ENCODE measurements around the gene AP4M1.
A peak's percentile ranks its signal among the peaks of the same experiment; 100 is the strongest.
"Not testable (repeated sequence)": the region's sequence is repeated elsewhere in the genome, so short reads cannot be mapped to it uniquely, and the experiment has no call there.

Gene AP4M1

GRCh38 chr7:100107890-100108289 lies 6.4 kb downstream of the AP4M1 start:
- DNase-seq (ENCODE audit: low read depth): no peak

GRCh38 chr7:100109521-100110163 lies 8.2 kb downstream of the AP4M1 start:
- no peak for DNase-seq (ENCODE audit: low read depth)

- DNase-seq (ENCODE audit: low read depth): no peak
Observed at GRCh38 chr7:100111156-100111555, 9.7 kb downstream of the AP4M1 start.

- no peak for DNase-seq (ENCODE audit: low read depth)
Observed at GRCh38 chr7:100111914-100112313, 10.5 kb downstream of the AP4M1 start.

- no peak for DNase-seq (ENCODE audit: low read depth)
Observed at GRCh38 chr7:100115026-100115425, 13.6 kb downstream of the AP4M1 start.

- no peak for DNase-seq (ENCODE audit: low read depth)
Observed at GRCh38 chr7:100118388-100119071, 17.1 kb downstream of the AP4M1 start.

GRCh38 chr7:100119072-100119969 lies 17.9 kb downstream of the AP4M1 start, which contains the start of the genes CNPY4 and TAF6:
CNPY4 (plus strand) TSS chr7:100119634; CDS start chr7:100119745, 111 bp downstream.
TAF6 (minus strand) TSS chr7:100119358; CDS start chr7:100114209, 5,149 bp downstream.
- DNase-seq (ENCODE audit: low read depth): peak; percentile 95

- DNase-seq (ENCODE audit: low read depth): peak; percentile 73
Observed at GRCh38 chr7:100119970-100120732, 18.7 kb downstream of the AP4M1 start.

- no peak for DNase-seq (ENCODE audit: low read depth)
Observed at GRCh38 chr7:100120733-100121036, 19.2 kb downstream of the AP4M1 start.

- no peak for DNase-seq (ENCODE audit: low read depth)
Observed at GRCh38 chr7:100122067-100122466, 20.6 kb downstream of the AP4M1 start.

GRCh38 chr7:100122568-100122967 lies 21.1 kb downstream of the AP4M1 start:
- no peak for DNase-seq (ENCODE audit: low read depth)

- DNase-seq (ENCODE audit: low read depth): no peak
Observed at GRCh38 chr7:100124301-100125230, 23.1 kb downstream of the AP4M1 start.

GRCh38 chr7:100126239-100126930 lies 24.9 kb downstream of the AP4M1 start:
- no peak for DNase-seq (ENCODE audit: low read depth)

GRCh38 chr7:100126931-100127865 lies 25.8 kb downstream of the AP4M1 start, which contains the start of gene MBLAC1:
MBLAC1 (plus strand) TSS chr7:100126967; CDS start chr7:100127396, 429 bp downstream.
- peak; percentile 92 for DNase-seq (ENCODE audit: low read depth)

GRCh38 chr7:100127866-100128636 lies 26.6 kb downstream of the AP4M1 start:
- DNase-seq (ENCODE audit: low read depth): peak; percentile 45

GRCh38 chr7:100128637-100128963 lies 27.2 kb downstream of the AP4M1 start:
- no peak for DNase-seq (ENCODE audit: low read depth)

GRCh38 chr7:100130220-100130607 lies 28.8 kb downstream of the AP4M1 start:
- DNase-seq (ENCODE audit: low read depth): not testable (repeated sequence)
